Naive thymus-derived CD8-positive, alpha-beta T cell (primary cell): Measurements from ENCODE around the gene ATP2C2. TPM values are rescaled to one million over a fixed set of nuclear protein-coding genes. Genes with fewer than 3 reads are reported as not detected.
"Not testable (repeated sequence)": the region's sequence is repeated elsewhere in the genome, so short reads cannot be mapped to it uniquely, and the experiment has no call there.

Experiments used
- ATAC-seq, 2 donors: fragments of 150-1000 bp; cut with Tn5 transposase in 1 of 2; sonication (Bioruptor Pico), chemical (Tn5 transposase) in 1 of 2; 1 replicate in 1 of 2; 2 replicates in 1 of 2; pipeline ENCODE4 v1.10.0; 2021; ENCODE audit warnings: mild to moderate bottlenecking in 2 of 2, moderate library complexity in 2 of 2
- POLR2A ChIA-PET: fragments of 350-600 bp; sonication (Branson Sonifier 250); formaldehyde crosslinking; loops from one replicate; lab custom pipeline; 2021; ENCODE audit warnings: antibody characterized with exemption; lab: Charles Lee
- DNase-seq, 10 donors: peaks; one replicate each; pipeline versions ENCODE4 v3.0.0 to v3.0.0-alpha.2; 2020 to 2022
- H3K27ac Mint-ChIP-seq, 10 donors: one replicate each; pipeline ENCODE4 v1.8.0; 2020 to 2022; ENCODE audit warnings: mild to moderate bottlenecking in 10 of 10, mixed read lengths in 10 of 10, moderate library complexity in 4 of 10, inconsistent platforms in 1 of 10
- H3K27me3 Mint-ChIP-seq, 5 donors: one replicate each; pipeline ENCODE4 v1.8.0; 2021 to 2022; ENCODE audit warnings: mixed read lengths in 5 of 5
- H3K36me3 Mint-ChIP-seq, 3 donors: one replicate each; pipeline ENCODE4 v1.8.0; 2020 to 2022; ENCODE audit warnings: mixed read lengths in 3 of 3, mild to moderate bottlenecking in 2 of 3, inconsistent platforms in 1 of 3
- H3K4me1 Mint-ChIP-seq, 4 donors: one replicate each; pipeline ENCODE4 v1.8.0; 2021 to 2022; ENCODE audit warnings: mixed read lengths in 4 of 4
- H3K4me3 Mint-ChIP-seq, 10 donors: one replicate each; pipeline ENCODE4 v1.8.0; 2020 to 2022; ENCODE audit warnings: mild to moderate bottlenecking in 10 of 10, mixed read lengths in 10 of 10, moderate library complexity in 6 of 10, inconsistent platforms in 1 of 10
- H3K9me3 Mint-ChIP-seq, 9 donors: one replicate each; pipeline ENCODE4 v1.8.0; 2020 to 2022; ENCODE audit warnings: mixed read lengths in 9 of 9, mild to moderate bottlenecking in 3 of 9, inconsistent platforms in 1 of 9, moderate library complexity in 1 of 9
- polyA plus RNA-seq, 3 donors: library from polyadenylated mRNA; unstranded; fragments of 300-500 nt; fragmentation: Illumina TruSeq; gene quantifications; one replicate each; pipeline ENCODE4 v1.2.3, GENCODE V29; 2021
- total RNA-seq, 8 experiments: library from RNA in 2 of 8; stranded (reverse) in 2 of 8; gene quantifications; one replicate each; pipeline ENCODE4 v1.2.3 and lab custom pipeline; 2021 to 2026

Gene ATP2C2
- total and polyA plus RNA-seq, 5 experiments from 2014 or later: not detected

DNA sequence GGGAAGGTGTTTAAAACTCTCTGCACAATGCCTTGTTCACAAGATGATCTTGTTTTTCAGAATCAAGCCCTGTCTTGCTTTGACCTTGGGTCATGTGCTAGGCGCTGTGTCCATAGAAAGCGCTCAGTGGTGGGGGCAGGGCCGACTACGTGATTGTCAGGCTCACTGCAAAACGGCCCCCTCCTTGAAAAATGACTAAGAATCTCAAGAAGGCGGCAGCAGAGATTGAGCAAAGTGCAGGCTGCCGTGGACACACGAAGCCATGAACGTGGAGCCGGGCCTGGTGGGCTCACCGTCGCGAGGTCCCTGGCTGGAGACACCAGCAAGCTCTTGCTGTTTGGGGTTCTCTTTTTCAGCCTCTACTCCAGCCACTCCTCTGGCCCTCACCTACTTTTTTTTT, 10.2 kb downstream of the ATP2C2 start:
- POLR2A ChIA-PET: no interaction called here
- no peak overlapping the region for H3K4me3 Mint-ChIP-seq
- H3K27me3 Mint-ChIP-seq: peaks cover 9 to 51% (median 22%) of the 10 kb centered on the region in 5 donors
- DNase-seq: no peak
- peaks cover 0 to 8% (median 4%) of the 10 kb centered on the region in 4 donors for H3K4me1 Mint-ChIP-seq
- no peak overlapping the region for H3K27ac Mint-ChIP-seq
- no peaks in the 10 kb centered on the region for H3K36me3 Mint-ChIP-seq
- no peak for ATAC-seq
- H3K9me3 Mint-ChIP-seq: no peaks in the 10 kb centered on the region

DNA sequence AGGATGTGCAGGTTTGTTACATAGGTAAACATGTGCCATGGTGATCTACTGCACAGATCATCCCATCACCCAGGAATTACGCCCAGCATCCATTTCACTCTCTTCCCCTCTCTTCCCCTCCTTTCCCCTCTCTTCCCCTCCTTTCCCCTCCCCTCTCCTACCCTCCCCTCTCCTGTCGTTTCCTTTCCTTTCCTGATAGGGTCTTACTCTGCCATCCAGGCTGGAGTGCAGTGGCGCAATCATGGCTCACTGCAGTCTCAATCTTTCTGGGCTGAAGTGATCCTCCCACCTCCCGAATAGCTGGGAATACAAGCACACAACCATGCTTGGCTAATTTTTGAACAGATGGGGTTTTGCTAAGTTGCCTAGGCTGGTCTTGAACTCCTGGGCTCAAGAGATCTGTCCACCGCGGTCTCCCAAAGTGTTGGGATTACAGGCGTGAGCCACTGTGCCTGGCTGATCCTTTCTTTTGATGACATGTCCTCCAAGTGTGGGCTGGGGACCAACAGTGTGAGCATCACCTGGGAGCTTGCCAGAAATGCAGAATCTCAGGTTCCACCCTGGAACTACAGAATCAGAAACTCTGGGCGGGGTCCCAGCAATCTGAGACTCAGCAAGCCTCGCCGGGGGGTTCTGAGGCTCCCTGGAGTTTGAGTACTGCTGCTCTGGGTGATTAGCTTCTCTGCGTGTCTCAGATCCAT, 10.8 kb downstream of the ATP2C2 start:
- Mint-ChIP-seq H3K4me1 (peaks cover 0 to 8% (median 4%) of the 10 kb centered on the region in 4 donors), H3K4me3 (no peak overlapping the region), H3K36me3 (no peaks in the 10 kb centered on the region), H3K9me3 (peaks cover 0 to 2% (median 0%) of the 10 kb centered on the region in 9 donors), H3K27ac (peak overlapping the region in 1 of 10 donors; percentile 18), H3K27me3 (peaks cover 5 to 45% (median 20%) of the 10 kb centered on the region in 5 donors)
- DNase-seq: no peak
- POLR2A ChIA-PET: no interaction called here
- no peak for ATAC-seq

DNA sequence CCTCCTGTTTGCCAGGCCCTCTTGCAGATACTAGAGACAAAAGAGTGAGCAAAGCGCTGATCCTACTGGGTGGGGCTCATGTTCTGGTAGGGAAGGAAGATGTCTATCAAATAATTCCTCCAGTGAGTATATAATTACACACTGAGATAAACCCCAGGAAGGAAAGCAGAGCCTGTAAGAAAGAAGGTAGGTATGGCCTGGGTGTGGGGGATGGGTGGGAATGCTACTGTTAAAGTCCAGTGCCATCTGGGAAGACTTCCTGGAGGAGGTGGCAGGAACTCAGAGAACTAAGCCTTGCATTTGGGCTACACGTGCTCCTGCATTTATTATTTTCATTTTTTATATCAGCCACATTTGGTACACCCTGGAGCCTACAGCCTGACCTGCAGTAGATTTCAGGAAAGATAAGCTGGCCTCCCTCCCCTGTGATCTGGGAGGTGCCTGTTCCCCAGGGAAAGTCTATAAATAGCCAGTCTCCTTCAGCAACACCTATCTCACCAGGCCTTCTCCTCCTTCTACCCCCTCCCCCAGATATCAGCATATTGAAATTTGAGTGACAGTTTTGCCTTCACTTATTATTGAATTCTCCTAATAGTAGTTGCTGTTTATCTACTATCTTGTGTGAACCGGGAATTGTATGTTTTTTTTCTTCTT, 11.5 kb downstream of the ATP2C2 start:
- Mint-ChIP-seq H3K36me3 (no peaks in the 10 kb centered on the region), H3K9me3 (peaks cover 0 to 9% (median under 1%) of the 10 kb centered on the region in 9 donors), H3K4me3 (peak overlapping the region in 1 of 10 donors; percentile 2), H3K4me1 (peaks cover 0 to 8% (median 4%) of the 10 kb centered on the region in 4 donors), H3K27me3 (peaks cover 3 to 45% (median 19%) of the 10 kb centered on the region in 5 donors), H3K27ac (peak overlapping the region in 1 of 10 donors; percentile 52)
- DNase-seq (no peak), ATAC-seq (no peak)
- POLR2A ChIA-PET: no interaction called here

DNA sequence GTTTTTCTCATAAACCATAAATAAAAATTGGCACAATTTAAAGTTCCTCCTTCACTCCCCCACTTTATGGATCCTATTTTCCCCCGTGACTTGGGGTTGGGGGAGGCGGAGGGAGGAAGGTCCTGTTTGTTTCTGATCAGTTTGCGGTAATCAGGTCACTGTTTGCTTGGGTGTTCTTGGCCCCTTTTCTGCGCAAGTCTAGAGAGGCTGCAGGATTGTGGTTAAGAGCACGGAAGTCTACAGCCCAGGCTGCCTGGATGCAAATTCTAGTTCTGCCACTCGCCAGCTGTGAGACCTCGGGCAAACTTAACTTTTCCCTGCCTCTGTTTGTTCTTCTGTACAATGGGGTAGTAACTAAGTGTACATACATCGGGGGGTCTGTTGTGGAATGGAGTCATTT, 12.1 kb downstream of the ATP2C2 start:
- ATAC-seq (no peak), DNase-seq (peak in 1 of 10 donors; percentile 12)
- Mint-ChIP-seq H3K27ac (no peak overlapping the region), H3K4me3 (no peak overlapping the region), H3K36me3 (peaks cover 0 to 5% (median 0%) of the 10 kb centered on the region in 3 donors), H3K9me3 (peaks cover 0 to 14% (median 4%) of the 10 kb centered on the region in 9 donors), H3K27me3 (peaks cover 3 to 45% (median 22%) of the 10 kb centered on the region in 5 donors), H3K4me1 (peaks cover 0 to 8% (median 4%) of the 10 kb centered on the region in 4 donors)
- POLR2A ChIA-PET: no interaction called here

DNA sequence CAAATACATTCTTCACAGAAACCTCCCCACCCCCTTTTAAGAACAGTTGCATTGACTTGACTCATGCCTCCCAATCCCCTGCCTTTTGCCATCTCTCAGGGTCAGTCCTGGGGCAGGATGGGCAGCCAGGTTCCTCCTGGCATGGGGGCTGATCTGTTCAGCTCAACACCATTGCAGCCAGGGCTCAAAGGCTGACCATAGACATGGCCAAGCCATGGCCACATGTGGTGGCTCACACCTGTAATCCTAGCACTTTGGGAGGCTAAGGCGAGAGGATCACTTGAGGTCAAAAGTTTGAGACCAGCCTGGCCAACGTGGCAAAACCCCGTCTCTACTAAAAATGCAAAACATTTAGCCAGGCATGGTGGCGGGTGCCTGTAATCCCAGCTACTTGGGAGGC, 14.1 kb downstream of the ATP2C2 start:
- peaks cover 0 to 23% (median 7%) of the 10 kb centered on the region in 9 donors for H3K9me3 Mint-ChIP-seq
- no peak overlapping the region for H3K4me3 Mint-ChIP-seq
- DNase-seq: no peak
- POLR2A ChIA-PET: no interaction called here
- peaks cover 0 to 8% (median 0%) of the 10 kb centered on the region in 3 donors for H3K36me3 Mint-ChIP-seq
- H3K27me3 Mint-ChIP-seq: peaks cover 3 to 41% (median 11%) of the 10 kb centered on the region in 5 donors
- peaks cover 0 to 8% (median 4%) of the 10 kb centered on the region in 4 donors for H3K4me1 Mint-ChIP-seq
- no peak for ATAC-seq
- H3K27ac Mint-ChIP-seq: no peak overlapping the region

DNA sequence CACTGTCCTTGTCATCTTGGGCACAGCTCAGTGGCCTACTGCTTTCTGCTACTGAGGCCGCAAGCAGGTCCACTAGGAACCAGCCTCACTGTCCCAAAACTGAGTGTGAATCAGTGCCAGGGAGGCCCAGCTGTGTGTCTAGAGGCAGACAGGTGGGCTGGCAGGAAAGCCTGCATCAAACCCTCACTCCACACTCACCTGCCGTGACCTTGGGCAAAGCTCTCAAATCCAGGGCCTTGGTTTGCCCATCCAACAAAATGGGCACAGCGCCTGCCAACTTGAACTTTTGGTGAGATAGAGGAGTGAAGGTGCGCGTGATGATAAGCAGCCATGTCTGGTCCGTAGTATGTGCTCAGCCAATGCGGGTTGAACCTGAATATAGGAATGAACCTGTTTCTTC, 14.8 kb downstream of the ATP2C2 start:
- DNase-seq: no peak
- peaks cover 3 to 35% (median 11%) of the 10 kb centered on the region in 5 donors for H3K27me3 Mint-ChIP-seq
- H3K27ac Mint-ChIP-seq: no peak overlapping the region
- ATAC-seq: no peak
- peaks cover 0 to 8% (median 4%) of the 10 kb centered on the region in 4 donors for H3K4me1 Mint-ChIP-seq
- H3K9me3 Mint-ChIP-seq: peaks cover 0 to 23% (median 7%) of the 10 kb centered on the region in 9 donors
- no peak overlapping the region for H3K4me3 Mint-ChIP-seq
- POLR2A ChIA-PET: no interaction called here
- H3K36me3 Mint-ChIP-seq: peaks cover 0 to 8% (median 0%) of the 10 kb centered on the region in 3 donors

DNA sequence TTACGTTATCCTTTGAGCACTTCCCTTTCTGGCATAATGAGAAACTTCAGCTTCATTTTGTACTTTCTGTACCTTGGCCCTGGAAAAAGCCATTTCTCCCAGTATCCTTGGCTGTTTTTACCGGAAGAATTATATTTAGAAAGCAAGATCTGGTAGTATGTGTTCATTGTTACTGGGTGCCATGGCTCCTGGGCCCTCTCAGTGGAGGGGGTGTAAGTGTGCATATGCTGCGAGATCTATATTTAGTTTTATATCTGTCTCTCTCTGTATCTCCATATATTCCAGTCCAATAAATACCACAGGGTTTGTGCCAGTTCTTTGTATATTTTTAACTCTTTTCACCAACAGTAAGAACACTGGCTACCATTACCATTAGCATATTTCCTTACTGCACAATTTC, 17.7 kb downstream of the ATP2C2 start:
- POLR2A ChIA-PET: no interaction called here
- no peak for ATAC-seq
- H3K27me3 Mint-ChIP-seq: peaks cover 2 to 17% (median 7%) of the 10 kb centered on the region in 5 donors
- H3K4me1 Mint-ChIP-seq: no peaks in the 10 kb centered on the region
- no peak overlapping the region for H3K4me3 Mint-ChIP-seq
- peaks cover 0 to 23% (median 7%) of the 10 kb centered on the region in 9 donors for H3K9me3 Mint-ChIP-seq
- peaks cover 0 to 8% (median 0%) of the 10 kb centered on the region in 3 donors for H3K36me3 Mint-ChIP-seq
- DNase-seq: no peak
- no peak overlapping the region for H3K27ac Mint-ChIP-seq

DNA sequence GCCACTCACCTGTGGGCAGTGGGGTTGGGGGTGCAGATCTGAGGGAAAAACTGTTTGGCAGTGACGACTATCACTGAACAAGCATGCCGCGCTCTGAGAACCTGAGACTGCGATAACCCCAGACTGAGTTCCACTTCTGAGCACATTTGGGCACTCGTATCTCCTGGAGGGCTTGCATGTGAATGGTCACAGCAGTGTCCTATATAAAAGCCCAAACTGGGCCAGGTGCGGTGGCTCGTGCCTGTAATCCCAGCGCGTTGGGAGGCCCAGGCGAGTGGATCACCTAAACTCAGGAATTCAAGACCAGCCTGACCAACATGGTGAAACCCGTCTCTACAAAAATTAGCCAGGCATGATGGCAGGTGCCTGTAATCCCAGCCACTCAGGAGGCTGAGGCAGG, 18.7 kb downstream of the ATP2C2 start:
- Mint-ChIP-seq H3K9me3 (peaks cover 0 to 23% (median 7%) of the 10 kb centered on the region in 9 donors), H3K27ac (no peak overlapping the region), H3K4me3 (no peak overlapping the region), H3K36me3 (peaks cover 0 to 8% (median 0%) of the 10 kb centered on the region in 3 donors), H3K27me3 (peaks cover 2 to 17% (median 8%) of the 10 kb centered on the region in 5 donors), H3K4me1 (no peaks in the 10 kb centered on the region)
- DNase-seq: no peak
- POLR2A ChIA-PET: no interaction called here
- ATAC-seq: no peak

DNA sequence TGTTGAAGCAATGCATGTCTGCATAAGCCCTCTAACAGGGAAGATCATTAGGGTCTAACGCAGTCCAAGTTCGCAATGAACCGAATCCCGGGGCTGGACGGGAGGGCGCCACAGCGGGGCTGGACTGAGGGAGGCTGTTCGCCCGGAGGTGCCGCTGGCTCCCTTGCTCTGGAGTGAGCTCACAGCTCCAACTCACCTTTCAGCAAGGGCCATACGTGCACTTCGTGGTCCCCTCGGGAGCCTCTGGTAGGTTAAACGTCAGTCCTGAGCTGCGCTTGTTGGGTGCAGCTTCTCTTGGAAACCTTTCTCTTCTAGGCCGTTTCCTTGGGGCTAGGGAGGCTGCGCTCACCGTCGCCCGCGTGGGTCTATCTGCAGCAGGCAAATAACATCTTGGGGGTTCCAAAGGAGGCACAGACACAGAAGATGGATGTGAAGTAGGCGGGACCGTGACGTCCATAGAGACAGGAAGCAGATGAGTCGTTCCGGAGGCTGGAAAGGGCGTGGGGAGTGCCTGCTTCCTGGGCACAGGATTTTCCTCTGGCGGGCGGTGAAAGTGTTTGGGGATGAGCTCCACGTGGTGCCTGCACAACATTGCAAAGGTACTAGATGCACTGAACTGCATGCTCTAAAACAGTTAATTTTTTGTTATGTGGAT, 21.9 kb downstream of the ATP2C2 start:
- Mint-ChIP-seq H3K4me3 (no peak overlapping the region), H3K27me3 (peaks cover 3 to 16% (median 9%) of the 10 kb centered on the region in 5 donors), H3K4me1 (no peaks in the 10 kb centered on the region), H3K27ac (no peak overlapping the region), H3K36me3 (peaks cover 0 to 4% (median 0%) of the 10 kb centered on the region in 3 donors), H3K9me3 (peaks cover 0 to 14% (median 3%) of the 10 kb centered on the region in 9 donors)
- ATAC-seq (no peak), DNase-seq (no peak)
- POLR2A ChIA-PET: interaction anchor here (0.6 to 0.7 kb wide), 2 partner anchors 38 to 1265 kb away, joined by 3 read pairs; no protein-coding TSS in a partner anchor

DNA sequence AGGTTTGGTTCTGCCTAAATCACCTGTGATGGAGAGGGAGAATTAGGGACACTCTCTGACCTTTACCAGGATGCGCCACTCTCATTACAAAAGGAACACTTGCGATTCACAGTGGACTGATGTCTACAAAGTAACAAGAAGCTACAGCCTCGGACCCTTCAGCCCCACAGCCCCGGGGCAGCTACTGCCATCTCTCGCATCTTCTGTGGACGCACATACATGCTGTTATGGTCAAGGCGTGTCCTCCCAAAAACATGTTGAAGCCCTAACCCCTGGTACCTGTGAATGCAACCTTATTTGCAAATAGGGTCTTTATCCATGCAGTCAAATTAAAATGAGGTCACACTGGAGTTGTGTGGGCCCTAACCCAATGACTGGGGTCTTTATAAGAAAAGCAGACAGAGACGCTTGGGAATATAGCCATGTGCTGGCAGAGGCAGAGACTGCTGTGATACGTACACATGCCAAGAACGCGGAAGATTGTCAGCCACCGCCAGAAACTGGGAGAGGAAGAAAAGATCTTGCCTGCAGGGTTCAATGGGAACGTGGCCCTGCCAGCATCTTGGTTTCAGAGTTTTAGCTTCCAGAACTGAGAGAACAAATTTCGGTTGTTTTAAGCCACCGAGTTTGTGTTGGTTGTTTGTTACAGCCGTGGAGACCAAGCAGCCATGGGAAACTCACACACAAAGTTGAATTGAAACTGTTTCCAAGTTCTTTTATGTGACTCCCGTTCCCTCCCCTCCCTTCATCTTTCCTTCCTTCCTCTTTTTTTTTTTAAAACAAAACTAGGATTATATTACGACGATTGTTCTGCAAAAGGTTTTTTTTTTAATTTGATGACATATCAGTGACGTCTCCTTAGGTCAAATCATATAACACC, 23.1 kb downstream of the ATP2C2 start:
- Mint-ChIP-seq H3K4me3 (no peak overlapping the region), H3K4me1 (no peaks in the 10 kb centered on the region), H3K9me3 (peaks cover 0 to 4% (median 0%) of the 10 kb centered on the region in 9 donors), H3K36me3 (peaks cover 0 to 3% (median 0%) of the 10 kb centered on the region in 3 donors), H3K27ac (peak overlapping the region in 1 of 10 donors; percentile 43), H3K27me3 (peaks cover 7 to 23% (median 16%) of the 10 kb centered on the region in 5 donors)
- ATAC-seq (no peak), DNase-seq (no peak)
- POLR2A ChIA-PET: interaction anchor here (0.7 kb wide), 1 partner anchor 39 kb away, joined by 3 read pairs; no protein-coding TSS in a partner anchor

DNA sequence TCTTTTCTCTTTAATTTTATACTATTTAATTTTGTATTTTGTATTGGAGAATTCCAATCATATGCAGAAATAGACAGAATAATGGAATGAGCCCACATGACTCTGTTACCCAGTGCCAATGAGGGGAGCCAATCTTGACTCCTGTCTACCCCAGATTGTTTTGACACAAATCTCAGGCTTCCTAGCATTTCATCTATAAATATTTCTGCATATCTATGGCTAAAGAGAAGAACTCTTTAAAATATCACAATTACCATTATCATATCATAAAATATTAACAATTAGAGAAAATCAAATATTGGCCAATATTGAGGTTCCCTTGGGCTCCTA, 23.7 kb downstream of the ATP2C2 start:
- Mint-ChIP-seq H3K36me3 (peaks cover 0 to 3% (median 0%) of the 10 kb centered on the region in 3 donors), H3K4me1 (no peaks in the 10 kb centered on the region), H3K27ac (no peak overlapping the region), H3K4me3 (no peak overlapping the region), H3K27me3 (peaks cover 10 to 28% (median 16%) of the 10 kb centered on the region in 5 donors), H3K9me3 (peaks cover 0 to 4% (median 0%) of the 10 kb centered on the region in 9 donors)
- POLR2A ChIA-PET: no interaction called here
- DNase-seq: no peak
- no peak for ATAC-seq

DNA sequence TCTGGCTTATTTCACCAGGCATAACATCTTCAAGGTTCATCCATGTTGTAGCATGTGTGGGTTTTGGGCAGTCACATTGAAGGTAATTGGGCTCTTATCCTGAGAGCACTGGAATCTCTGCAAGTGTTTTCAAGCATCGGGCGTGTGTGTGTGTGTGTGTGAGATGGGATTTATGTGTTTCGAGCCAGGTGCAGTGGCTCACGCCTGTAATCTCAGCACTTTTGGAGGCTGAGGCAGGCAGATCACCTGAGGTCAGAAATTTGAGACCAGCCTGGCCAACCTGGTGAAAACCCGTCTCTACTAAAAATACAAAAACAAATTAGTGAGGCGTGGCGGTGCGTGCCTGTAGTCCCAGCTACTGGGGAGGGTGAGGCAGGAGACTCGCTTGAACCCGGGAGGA, 27.7 kb downstream of the ATP2C2 start:
- H3K9me3 Mint-ChIP-seq, H3K36me3 Mint-ChIP-seq, DNase-seq, H3K4me1 Mint-ChIP-seq, ATAC-seq, H3K27ac Mint-ChIP-seq, H3K4me3 Mint-ChIP-seq, POLR2A ChIA-PET: not testable (repeated sequence)
- H3K27me3 Mint-ChIP-seq: peaks cover 14 to 28% (median 17%) of the 10 kb centered on the region in 5 donors
